Measurements from ENCODE around the gene S100A13.

- TF ChIP-seq POLR2A (IDR thresholded peaks at IDR 0.05) (no peak), POLR2AphosphoS5 (IDR thresholded peaks at IDR 0.05) (no peak)
- TF ChIP-seq, protein P1, sequence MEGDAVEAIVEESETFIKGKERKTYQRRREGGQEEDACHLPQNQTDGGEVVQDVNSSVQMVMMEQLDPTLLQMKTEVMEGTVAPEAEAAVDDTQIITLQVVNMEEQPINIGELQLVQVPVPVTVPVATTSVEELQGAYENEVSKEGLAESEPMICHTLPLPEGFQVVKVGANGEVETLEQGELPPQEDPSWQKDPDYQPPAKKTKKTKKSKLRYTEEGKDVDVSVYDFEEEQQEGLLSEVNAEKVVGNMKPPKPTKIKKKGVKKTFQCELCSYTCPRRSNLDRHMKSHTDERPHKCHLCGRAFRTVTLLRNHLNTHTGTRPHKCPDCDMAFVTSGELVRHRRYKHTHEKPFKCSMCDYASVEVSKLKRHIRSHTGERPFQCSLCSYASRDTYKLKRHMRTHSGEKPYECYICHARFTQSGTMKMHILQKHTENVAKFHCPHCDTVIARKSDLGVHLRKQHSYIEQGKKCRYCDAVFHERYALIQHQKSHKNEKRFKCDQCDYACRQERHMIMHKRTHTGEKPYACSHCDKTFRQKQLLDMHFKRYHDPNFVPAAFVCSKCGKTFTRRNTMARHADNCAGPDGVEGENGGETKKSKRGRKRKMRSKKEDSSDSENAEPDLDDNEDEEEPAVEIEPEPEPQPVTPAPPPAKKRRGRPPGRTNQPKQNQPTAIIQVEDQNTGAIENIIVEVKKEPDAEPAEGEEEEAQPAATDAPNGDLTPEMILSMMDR (IDR thresholded peaks at IDR 0.05): no peak
Measured at GRCh38 chr1:153613406-153613805, 13.9 kb downstream of the S100A13 start.
